ENCODE measurements around the gene RPS6KA1.
"Not testable (repeated sequence)": the region's sequence is repeated elsewhere in the genome, so short reads cannot be mapped to it uniquely, and the experiment has no call there.

The RPS6KA1 gene

GRCh38 chr1:26529655-26530409 is at the start of gene RPS6KA1:
RPS6KA1 (plus strand) TSS chr1:26529761; CDS start chr1:26529921, 160 bp downstream.
- peak; percentile 53 for DNase-seq (ENCODE audit: low read depth)

DNA sequence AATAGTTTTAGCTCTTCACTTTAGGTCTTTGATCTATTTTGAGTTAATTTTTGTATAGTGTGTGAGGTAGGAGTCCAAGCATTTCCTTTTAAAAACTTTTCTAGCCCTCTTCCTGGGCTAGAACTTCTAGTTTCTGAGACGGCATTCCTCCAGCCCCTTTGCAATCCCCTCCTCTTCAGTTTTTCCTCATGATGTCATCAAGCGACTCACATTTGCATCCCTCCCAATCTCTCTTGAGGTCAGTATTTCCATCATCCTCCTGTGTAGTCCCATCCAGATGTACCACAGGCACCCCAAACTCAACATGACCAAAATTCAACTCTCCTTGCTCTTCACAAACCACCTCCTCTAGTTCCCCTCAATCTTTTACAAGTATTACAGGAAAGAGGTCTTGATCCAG is 46.6 kb upstream of the RPS6KA1 start:
- DNase-seq (ENCODE audit: low read depth): no peak

GRCh38 chr1:26483980-26484379 is 45.6 kb upstream of the RPS6KA1 start:
- DNase-seq (ENCODE audit: low read depth): no peak

GRCh38 chr1:26490155-26490554 is 39.4 kb upstream of the RPS6KA1 start:
- DNase-seq (ENCODE audit: low read depth): no peak

GRCh38 chr1:26493267-26493666 is 36.3 kb upstream of the RPS6KA1 start:
- no peak for DNase-seq (ENCODE audit: low read depth)

DNA sequence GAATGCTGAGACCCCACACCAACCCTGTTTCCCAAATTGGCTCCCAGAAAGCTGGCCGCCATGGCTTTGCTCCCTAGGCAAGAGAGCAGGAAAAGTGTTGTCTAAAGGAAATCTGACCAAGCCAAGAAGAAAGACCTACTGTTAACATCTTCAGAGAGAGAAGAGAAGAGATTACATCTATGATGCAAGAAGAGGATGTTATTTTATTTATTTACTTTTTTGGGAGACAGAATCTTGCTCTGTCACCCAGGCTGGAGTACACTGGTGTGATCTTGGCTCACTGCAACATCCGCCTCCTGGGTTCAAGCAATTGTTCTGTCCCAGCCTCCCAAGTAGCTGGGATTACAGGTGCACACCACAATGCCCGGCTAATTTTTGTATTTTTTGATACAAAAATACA is 35.6 kb upstream of the RPS6KA1 start:
- no peak for DNase-seq (ENCODE audit: low read depth)

- no peak for DNase-seq (ENCODE audit: low read depth)
These were observed 32.7 kb upstream of the RPS6KA1 start for GRCh38 chr1:26496861-26497260.

DNA sequence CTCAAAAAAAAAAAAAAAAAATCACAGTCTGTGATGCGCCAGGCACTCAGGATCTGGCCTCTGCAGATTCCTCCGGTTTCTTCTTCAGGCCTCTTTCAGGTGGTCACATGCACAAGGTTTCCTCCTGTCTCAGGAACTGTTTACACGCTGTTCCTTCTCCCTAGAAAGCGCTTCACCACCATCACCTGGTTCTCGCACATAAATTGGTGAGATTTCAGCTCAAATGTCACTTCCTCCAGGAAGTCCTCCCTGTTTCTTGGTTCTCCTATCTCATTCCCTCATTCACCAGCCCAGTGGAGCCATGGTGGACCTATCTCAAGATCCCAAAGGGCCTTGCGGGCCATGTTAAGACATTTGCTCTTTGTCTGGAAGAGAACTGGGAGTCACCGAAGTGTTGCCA is 30.7 kb upstream of the RPS6KA1 start:
- no peak for DNase-seq (ENCODE audit: low read depth)

- peak; percentile 85 for DNase-seq (ENCODE audit: low read depth)
These were observed 28.9 kb upstream of the RPS6KA1 start for GRCh38 chr1:26500488-26501175.

GRCh38 chr1:26510711-26511110 is 18.9 kb upstream of the RPS6KA1 start:
- not testable (repeated sequence) for DNase-seq (ENCODE audit: low read depth)

- DNase-seq (ENCODE audit: low read depth): not testable (repeated sequence)
These were observed 13.7 kb upstream of the RPS6KA1 start for GRCh38 chr1:26515836-26516235.

GRCh38 chr1:26516987-26517765 is 12.4 kb upstream of the RPS6KA1 start:
- no peak for DNase-seq (ENCODE audit: low read depth)

DNA sequence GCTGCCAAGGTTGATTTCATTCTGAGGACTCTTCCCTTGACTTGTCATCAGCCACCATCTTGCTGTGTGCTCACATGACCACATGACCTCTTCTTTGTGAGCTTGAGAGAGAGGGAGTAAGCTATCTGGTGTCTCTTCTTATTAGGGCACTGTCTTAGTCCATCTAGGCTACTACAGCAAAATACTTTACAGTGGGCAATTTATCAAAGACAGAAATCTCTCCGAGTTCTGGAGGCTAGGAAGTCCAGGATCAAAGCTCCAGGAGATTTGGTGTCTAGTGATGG is 11.9 kb upstream of the RPS6KA1 start:
- DNase-seq (ENCODE audit: low read depth): no peak

GRCh38 chr1:26518355-26518754 is 11.2 kb upstream of the RPS6KA1 start:
- no peak for DNase-seq (ENCODE audit: low read depth)

DNA sequence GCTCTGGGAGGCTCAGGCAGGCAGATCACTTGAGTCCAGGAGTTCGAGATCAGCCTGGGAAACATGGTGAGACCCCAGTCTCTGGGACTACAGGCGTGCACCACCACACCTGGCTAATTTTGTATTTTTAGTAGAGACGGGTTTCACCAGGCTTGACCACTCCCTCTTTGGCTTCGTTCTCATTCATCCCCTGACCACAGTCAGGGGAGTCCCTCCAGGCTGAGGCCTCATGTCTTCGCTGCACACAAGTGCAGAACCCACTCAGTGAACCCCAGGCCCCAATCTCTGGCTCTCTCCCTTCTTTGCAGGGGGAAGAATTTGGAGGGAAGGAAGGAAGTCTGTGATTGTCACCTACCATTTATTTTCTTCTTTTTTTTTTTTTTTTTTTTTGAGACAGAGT is 9.2 kb upstream of the RPS6KA1 start:
- DNase-seq (ENCODE audit: low read depth): no peak

DNA sequence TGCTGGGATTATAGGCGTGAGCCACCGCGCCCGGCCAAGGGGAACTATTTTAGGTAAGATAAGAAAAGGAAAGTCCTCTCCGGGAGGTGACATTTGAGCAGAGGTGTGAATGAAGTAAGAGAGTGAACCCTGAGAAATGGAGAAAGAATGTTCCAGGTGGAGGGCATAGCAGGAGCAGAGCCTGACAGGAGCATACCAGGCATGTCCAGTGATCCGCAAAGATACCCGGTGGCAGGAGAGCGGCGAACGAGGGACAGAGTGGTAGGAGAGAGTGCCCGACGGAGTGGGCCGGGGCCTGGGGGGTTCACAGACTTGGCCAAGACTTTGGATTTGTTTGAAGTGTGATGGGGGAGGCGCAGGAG is 7.9 kb upstream of the RPS6KA1 start:
- DNase-seq (ENCODE audit: low read depth): no peak

DNA sequence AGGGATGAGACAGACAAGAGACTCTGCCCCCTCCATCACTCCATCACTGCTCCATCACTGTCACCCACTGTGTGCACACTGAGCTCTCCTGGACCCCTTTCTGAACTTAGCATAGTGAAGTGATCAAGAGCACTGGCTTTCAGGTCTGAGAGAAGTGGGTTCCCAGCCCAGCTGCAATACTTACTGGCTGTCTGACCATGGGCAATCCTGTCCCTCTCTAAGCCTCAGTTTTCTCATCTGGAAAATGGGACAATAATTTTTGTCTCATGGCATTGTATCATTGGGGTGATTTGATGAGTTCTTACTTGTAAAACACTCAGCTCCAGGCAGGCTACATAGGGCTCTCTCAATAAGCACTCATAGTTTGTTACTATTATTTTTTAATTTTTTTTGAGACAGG is 7.5 kb upstream of the RPS6KA1 start:
- DNase-seq (ENCODE audit: low read depth): no peak

- no peak for DNase-seq (ENCODE audit: low read depth)
These were observed 5.4 kb upstream of the RPS6KA1 start for GRCh38 chr1:26524181-26524580.

DNA sequence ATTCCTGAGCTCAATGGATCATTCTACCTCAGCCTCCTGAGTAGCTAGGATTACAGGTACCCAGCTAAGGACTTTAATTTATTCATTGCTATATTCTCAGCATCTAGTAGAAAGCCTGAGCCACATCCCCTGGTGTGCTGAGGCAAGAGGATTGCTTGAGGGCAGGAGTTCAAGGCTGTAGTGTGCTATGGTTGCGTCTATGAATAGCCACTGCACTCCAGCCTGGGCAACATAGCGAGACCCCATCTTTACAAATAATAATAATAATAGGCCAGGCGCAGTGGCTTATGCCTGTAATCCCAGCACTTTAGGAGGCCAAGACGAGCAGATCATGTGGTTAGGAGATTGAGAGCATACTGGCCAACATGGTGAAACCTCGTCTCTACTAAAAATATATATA is 3.3 kb upstream of the RPS6KA1 start:
- DNase-seq (ENCODE audit: low read depth): no peak

DNA sequence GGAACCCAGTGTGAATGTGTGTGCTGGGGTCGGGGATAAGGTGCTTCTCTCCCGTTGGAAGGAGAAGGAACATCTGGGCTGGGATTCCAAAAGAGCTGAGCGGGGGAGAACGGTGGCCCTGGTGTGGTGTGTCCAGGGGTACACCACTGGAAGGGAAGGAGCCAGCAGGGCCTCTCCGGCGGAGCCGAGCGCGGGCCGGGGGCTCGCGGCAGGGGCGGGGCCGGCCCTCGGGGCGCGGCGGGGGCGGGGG is 231 bp upstream of the RPS6KA1 start:
- DNase-seq (ENCODE audit: low read depth): no peak

GRCh38 chr1:26530410-26530894 is 891 bp downstream of the RPS6KA1 start:
- no peak for DNase-seq (ENCODE audit: low read depth)

GRCh38 chr1:26530895-26531598 is 1.5 kb downstream of the RPS6KA1 start:
- DNase-seq (ENCODE audit: low read depth): no peak

- no peak for DNase-seq (ENCODE audit: low read depth)
These were observed 2.1 kb downstream of the RPS6KA1 start for GRCh38 chr1:26531651-26532131.

Data from activated T-helper 1 cell treated with Interleukin-2 at 50 U/mL for 16 hours (primary cell).